ENCODE data around the gene CADM4. TPM values are rescaled to one million over a fixed set of nuclear protein-coding genes. Genes with fewer than 3 reads are reported as not detected.

Gene CADM4
- total RNA-seq, 6 experiments from 2014 or later, result 2.2 to 4.7 (median 3.7) TPM

DNA sequence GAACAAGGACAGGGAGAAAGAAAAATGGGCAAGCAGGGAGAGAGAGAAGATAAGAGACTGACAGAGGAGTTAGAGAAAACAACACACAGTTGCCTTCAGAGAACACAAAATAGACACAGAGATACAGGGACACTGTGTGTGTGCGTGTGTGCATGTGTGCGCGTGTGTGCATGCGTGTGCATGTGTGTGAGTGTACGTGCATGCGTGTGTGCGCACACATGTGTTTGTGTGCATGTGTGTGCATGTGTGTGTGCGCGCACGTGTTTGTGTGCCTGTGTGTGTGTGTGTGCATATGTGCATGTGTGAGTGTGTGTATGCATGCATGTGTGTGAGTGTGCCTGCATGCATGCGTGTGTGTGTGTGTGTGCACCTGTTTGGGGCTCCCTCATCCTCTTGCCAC, 36.3 kb upstream of the CADM4 start:
- H3K27ac ChIP-seq, result no peak overlapping the region
- H3K4me1 ChIP-seq, result no peaks in the 10 kb centered on the region
- no peaks in the 10 kb centered on the region for H3K36me3 ChIP-seq
- intact Hi-C loops (cut with DNase I), result no loop called here
- H3K27me3 ChIP-seq, result no peaks in the 10 kb centered on the region
- 92% methylated on average over 6 of the region's 11 CpGs for WGBS (ENCODE audit: insufficient coverage, low coverage, low lambda C conversion rate, missing lambda C conversion rate)
- no peak for DNase-seq
- H3K9me3 ChIP-seq, result no peaks in the 10 kb centered on the region
- ATAC-seq, result no peak
- no peak for TF ChIP-seq POLR2A (IDR thresholded peaks at IDR 0.05)
- TF ChIP-seq, protein P1, sequence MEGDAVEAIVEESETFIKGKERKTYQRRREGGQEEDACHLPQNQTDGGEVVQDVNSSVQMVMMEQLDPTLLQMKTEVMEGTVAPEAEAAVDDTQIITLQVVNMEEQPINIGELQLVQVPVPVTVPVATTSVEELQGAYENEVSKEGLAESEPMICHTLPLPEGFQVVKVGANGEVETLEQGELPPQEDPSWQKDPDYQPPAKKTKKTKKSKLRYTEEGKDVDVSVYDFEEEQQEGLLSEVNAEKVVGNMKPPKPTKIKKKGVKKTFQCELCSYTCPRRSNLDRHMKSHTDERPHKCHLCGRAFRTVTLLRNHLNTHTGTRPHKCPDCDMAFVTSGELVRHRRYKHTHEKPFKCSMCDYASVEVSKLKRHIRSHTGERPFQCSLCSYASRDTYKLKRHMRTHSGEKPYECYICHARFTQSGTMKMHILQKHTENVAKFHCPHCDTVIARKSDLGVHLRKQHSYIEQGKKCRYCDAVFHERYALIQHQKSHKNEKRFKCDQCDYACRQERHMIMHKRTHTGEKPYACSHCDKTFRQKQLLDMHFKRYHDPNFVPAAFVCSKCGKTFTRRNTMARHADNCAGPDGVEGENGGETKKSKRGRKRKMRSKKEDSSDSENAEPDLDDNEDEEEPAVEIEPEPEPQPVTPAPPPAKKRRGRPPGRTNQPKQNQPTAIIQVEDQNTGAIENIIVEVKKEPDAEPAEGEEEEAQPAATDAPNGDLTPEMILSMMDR (IDR thresholded peaks at IDR 0.05), result no peak
- H3K4me3 ChIP-seq, result no peak overlapping the region

GRCh38 chr19:43675269-43675879, 35.7 kb upstream of the CADM4 start:
- H3K27ac ChIP-seq, result peak overlapping the region in 2 of 3 donors; percentile 16 to 62
- intact Hi-C loops (cut with DNase I), result no loop called here
- WGBS (ENCODE audit: insufficient coverage, low coverage, low lambda C conversion rate, missing lambda C conversion rate), result 12% methylated on average over 8 of the region's 8 CpGs

GRCh38 chr19:43674596-43674995, 34.9 kb upstream of the CADM4 start:
- H3K9me3 ChIP-seq, result no peaks in the 10 kb centered on the region
- no peaks in the 10 kb centered on the region for H3K27me3 ChIP-seq
- H3K36me3 ChIP-seq, result no peaks in the 10 kb centered on the region
- intact Hi-C loops (cut with DNase I), result no loop called here
- WGBS (ENCODE audit: insufficient coverage, low coverage, low lambda C conversion rate, missing lambda C conversion rate), result 57% methylated on average over 3 of the region's 3 CpGs
- peak in 1 of 3 donors; percentile 51 for DNase-seq
- ATAC-seq, result peak; percentile 27 to 55 (median 36)
- no peak overlapping the region for H3K4me3 ChIP-seq
- H3K27ac ChIP-seq, result peak overlapping the region in 2 of 3 donors; percentile 34 to 62
- peaks cover 0 to 3% (median 0%) of the 10 kb centered on the region in 4 donors for H3K4me1 ChIP-seq
- TF ChIP-seq, protein P1 (IDR thresholded peaks at IDR 0.05), result no peak
- TF ChIP-seq POLR2A (IDR thresholded peaks at IDR 0.05), result no peak

More at GRCh38 chr19:43675269-43675879, 35.7 kb upstream of the CADM4 start:
- no peak for TF ChIP-seq POLR2A (IDR thresholded peaks at IDR 0.05)
- TF ChIP-seq, protein P1 (IDR thresholded peaks at IDR 0.05), result no peak
- peak in 3 of 4 donors; percentile 30 to 45 (median 31) for ATAC-seq
- no peaks in the 10 kb centered on the region for H3K9me3 ChIP-seq
- H3K4me3 ChIP-seq, result no peak overlapping the region
- H3K27me3 ChIP-seq, result no peaks in the 10 kb centered on the region
- DNase-seq, result no peak
- no peaks in the 10 kb centered on the region for H3K36me3 ChIP-seq
- H3K4me1 ChIP-seq, result no peaks in the 10 kb centered on the region

- intact Hi-C loops (cut with DNase I), result no loop called here
- no peaks in the 10 kb centered on the region for H3K36me3 ChIP-seq
- WGBS (ENCODE audit: insufficient coverage, low coverage, low lambda C conversion rate, missing lambda C conversion rate), result 53% methylated on average over 5 of the region's 8 CpGs
- peaks cover 0 to 3% (median 0%) of the 10 kb centered on the region in 4 donors for H3K4me1 ChIP-seq
- peak overlapping the region in 2 of 3 donors; percentile 34 to 62 for H3K27ac ChIP-seq
- TF ChIP-seq, protein P1 (IDR thresholded peaks at IDR 0.05), result no peak
- no peak for TF ChIP-seq POLR2A (IDR thresholded peaks at IDR 0.05)
- ATAC-seq, result peak; percentile 29 to 54 (median 36)
- DNase-seq, result no peak
- no peaks in the 10 kb centered on the region for H3K27me3 ChIP-seq
- H3K4me3 ChIP-seq, result no peak overlapping the region
- H3K9me3 ChIP-seq, result no peaks in the 10 kb centered on the region
Observed at GRCh38 chr19:43674183-43674582, 34.5 kb upstream of the CADM4 start.

Data from right lobe of liver (tissue), 6 donors.